ENCODE data around the gene PTGS1.
"Not testable (repeated sequence)": the region's sequence is repeated elsewhere in the genome, so short reads cannot be mapped to it uniquely, and the experiment has no call there.

The PTGS1 gene

DNA sequence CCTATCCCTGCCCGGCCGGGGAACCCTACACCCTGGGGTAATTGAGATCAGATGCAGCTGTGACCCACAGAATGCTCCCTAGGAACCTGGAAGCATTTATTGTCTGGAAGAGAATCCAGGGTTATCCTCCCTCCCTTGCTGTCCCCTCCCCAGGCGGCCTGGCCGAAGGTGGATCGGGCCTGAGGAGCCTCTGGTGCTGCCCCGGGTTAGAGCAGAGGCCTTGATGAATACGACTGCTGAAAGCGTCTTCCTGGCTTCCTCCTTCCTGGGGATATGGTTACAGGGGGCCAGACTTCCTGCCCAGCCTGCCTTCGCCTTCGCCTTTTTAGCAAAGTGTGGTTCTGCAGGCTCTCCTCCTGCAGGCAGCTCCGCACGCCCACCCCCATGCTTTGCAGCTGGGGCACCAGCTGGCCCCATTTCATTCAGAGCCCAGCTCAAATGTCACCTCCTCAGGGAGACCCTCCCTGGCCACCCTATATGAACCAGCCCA is 22.5 kb upstream of the PTGS1 start:
- Histone ChIP-seq H3K27me3 (ENCODE audit: control insufficient read depth, insufficient read depth, low read length) (no peaks in the 10 kb centered on the region), H3K9ac (ENCODE audit: low read depth, low read length) (no peak overlapping the region), H3K9me3 (replicated peaks; ENCODE audit: low read length) (no peaks in the 10 kb centered on the region), H3K4me2 (ENCODE audit: low read length) (no peak overlapping the region), H3K4me1 (ENCODE audit: control insufficient read depth, insufficient read depth, low read length) (peaks cover 12% of the 10 kb centered on the region), H3K4me3 (ENCODE audit: low read length) (no peak overlapping the region), H3K36me3 (ENCODE audit: insufficient read depth, low read length) (no peaks in the 10 kb centered on the region)

DNA sequence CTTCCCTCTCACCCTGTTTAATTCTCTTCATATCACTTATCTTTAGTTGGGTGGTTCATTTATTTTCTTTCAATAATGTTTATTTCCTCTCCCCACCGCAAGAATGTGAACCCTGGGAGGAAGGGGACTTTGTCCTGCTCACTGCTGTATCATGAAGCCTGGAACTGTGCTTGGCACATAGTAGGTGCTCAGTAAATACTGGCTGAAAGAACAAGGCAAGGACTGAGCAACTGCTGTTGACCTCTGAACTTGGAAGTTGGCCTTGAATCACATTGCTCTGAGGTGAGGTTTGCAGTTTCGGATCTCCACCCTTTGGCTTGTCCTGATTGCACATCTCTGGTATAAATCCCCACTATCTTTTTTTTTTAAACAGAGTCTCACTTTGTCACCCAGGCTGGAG is 22.0 kb upstream of the PTGS1 start:
- Histone ChIP-seq H3K9me3 (replicated peaks; ENCODE audit: low read length) (no peaks in the 10 kb centered on the region), H3K9ac (ENCODE audit: low read depth, low read length) (no peak overlapping the region), H3K4me1 (ENCODE audit: control insufficient read depth, insufficient read depth, low read length) (peaks cover 12% of the 10 kb centered on the region), H3K4me3 (ENCODE audit: low read length) (no peak overlapping the region), H3K36me3 (ENCODE audit: insufficient read depth, low read length) (no peaks in the 10 kb centered on the region), H3K27me3 (ENCODE audit: control insufficient read depth, insufficient read depth, low read length) (no peaks in the 10 kb centered on the region), H3K4me2 (ENCODE audit: low read length) (no peak overlapping the region)

- Histone ChIP-seq H3K4me3 (ENCODE audit: low read length) (no peak overlapping the region), H3K36me3 (ENCODE audit: insufficient read depth, low read length) (no peaks in the 10 kb centered on the region), H3K4me1 (ENCODE audit: control insufficient read depth, insufficient read depth, low read length) (peaks cover 12% of the 10 kb centered on the region), H3K4me2 (ENCODE audit: low read length) (no peak overlapping the region), H3K9me3 (replicated peaks; ENCODE audit: low read length) (no peaks in the 10 kb centered on the region), H3K9ac (ENCODE audit: low read depth, low read length) (no peak overlapping the region), H3K27me3 (ENCODE audit: control insufficient read depth, insufficient read depth, low read length) (no peaks in the 10 kb centered on the region)
Measured at GRCh38 chr9:122349201-122349600, 21.6 kb upstream of the PTGS1 start.

DNA sequence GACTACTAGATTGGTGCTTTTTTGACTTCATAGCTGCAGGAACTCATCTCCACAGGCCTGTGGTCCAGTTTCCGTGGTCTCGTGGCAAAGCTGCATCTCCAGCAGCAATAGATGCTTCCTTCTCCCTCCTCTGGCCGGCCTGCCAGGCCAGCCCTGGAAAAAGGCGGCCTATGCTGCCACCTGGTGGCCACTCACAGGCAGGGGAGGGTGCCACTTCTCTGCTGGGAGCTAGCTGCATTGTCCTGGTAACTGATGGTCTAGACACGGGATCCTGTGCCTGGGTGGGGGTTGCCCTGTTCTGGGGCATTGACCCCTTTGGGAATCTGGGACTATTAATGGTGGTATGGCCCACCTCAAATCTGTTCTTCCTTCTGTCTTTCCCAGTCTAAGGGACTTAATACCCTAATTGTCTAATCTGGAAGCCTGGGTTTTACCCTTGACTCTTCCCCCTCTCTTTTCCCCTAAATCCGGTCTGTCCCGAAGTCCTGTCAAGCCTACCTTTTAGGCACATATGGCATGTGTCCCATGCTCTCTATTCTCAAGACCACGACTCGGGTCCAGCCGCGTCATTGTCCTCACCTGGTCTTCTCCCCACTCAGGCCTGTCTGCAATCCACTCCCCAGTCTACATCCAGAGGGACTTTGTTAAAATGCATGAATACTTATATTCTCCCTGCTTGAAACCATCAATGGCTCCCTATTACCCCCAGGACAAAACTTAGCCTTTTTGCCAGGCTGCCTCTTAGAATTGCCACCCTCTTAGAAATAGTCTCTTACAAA is 20.1 kb upstream of the PTGS1 start:
- no peaks in the 10 kb centered on the region for H3K27me3 ChIP-seq (ENCODE audit: control insufficient read depth, insufficient read depth, low read length)

DNA sequence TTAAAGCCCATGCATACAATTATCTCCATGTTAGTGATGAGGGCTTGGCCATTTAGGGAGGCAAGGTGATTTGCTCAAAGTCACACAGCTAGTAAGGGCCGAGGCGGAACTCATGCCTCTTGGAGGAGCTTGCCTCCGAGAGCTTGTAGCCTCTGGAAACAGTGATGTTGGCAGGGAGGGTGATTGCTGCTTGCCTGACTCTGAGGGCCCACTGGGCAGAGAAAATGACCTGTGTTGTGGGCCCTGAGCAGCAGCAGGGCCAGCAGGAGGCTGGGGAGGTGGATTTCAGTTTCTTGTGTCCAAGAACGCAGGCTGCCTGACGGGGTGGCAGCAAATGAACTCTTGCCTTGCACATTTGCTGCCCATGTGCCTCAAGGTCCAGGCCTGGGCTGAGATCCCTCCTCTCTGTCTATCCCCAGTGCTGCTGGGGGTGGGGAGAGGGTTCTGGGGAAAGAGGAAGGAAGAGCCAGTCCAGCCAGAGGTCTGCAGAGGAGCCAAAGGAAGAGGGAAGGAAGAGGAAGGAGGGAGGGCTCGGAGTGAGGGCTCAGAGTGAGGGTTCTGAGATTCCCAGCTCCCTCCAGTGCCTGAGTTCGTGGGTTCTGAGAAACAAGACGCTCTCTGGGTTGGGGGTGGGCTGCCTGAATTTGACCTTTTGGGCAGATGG is 16.2 kb upstream of the PTGS1 start:
- Histone ChIP-seq H3K27me3 (ENCODE audit: control insufficient read depth, insufficient read depth, low read length) (no peaks in the 10 kb centered on the region), H3K9me3 (replicated peaks; ENCODE audit: low read length) (no peaks in the 10 kb centered on the region), H3K4me1 (ENCODE audit: control insufficient read depth, insufficient read depth, low read length) (peaks cover 2% of the 10 kb centered on the region), H3K36me3 (ENCODE audit: insufficient read depth, low read length) (no peaks in the 10 kb centered on the region), H3K9ac (ENCODE audit: low read depth, low read length) (no peak overlapping the region), H3K4me3 (ENCODE audit: low read length) (no peak overlapping the region), H3K4me2 (ENCODE audit: low read length) (no peak overlapping the region)

More for the DNA sequence above, 20.1 kb upstream of the PTGS1 start:
- Histone ChIP-seq H3K36me3 (ENCODE audit: insufficient read depth, low read length) (no peaks in the 10 kb centered on the region), H3K4me3 (ENCODE audit: low read length) (no peak overlapping the region), H3K4me2 (ENCODE audit: low read length) (no peak overlapping the region), H3K9ac (ENCODE audit: low read depth, low read length) (no peak overlapping the region), H3K4me1 (ENCODE audit: control insufficient read depth, insufficient read depth, low read length) (peaks cover 12% of the 10 kb centered on the region), H3K9me3 (replicated peaks; ENCODE audit: low read length) (no peaks in the 10 kb centered on the region)

GRCh38 chr9:122355336-122355875 is 15.4 kb upstream of the PTGS1 start:
- no peak overlapping the region for H3K4me3 ChIP-seq (ENCODE audit: low read length)
- no peak overlapping the region for H3K4me2 ChIP-seq (ENCODE audit: low read length)
- no peaks in the 10 kb centered on the region for H3K36me3 ChIP-seq (ENCODE audit: insufficient read depth, low read length)
- no peaks in the 10 kb centered on the region for H3K27me3 ChIP-seq (ENCODE audit: control insufficient read depth, insufficient read depth, low read length)
- H3K9ac ChIP-seq (ENCODE audit: low read depth, low read length), result no peak overlapping the region
- H3K4me1 ChIP-seq (ENCODE audit: control insufficient read depth, insufficient read depth, low read length), result peaks cover 9% of the 10 kb centered on the region
- no peaks in the 10 kb centered on the region for H3K9me3 ChIP-seq (replicated peaks; ENCODE audit: low read length)

- H3K4me3 ChIP-seq (ENCODE audit: low read length), result no peak overlapping the region
- H3K9me3 ChIP-seq (replicated peaks; ENCODE audit: low read length), result no peaks in the 10 kb centered on the region
- no peak overlapping the region for H3K4me2 ChIP-seq (ENCODE audit: low read length)
- no peaks in the 10 kb centered on the region for H3K36me3 ChIP-seq (ENCODE audit: insufficient read depth, low read length)
- peaks cover 14% of the 10 kb centered on the region for H3K4me1 ChIP-seq (ENCODE audit: control insufficient read depth, insufficient read depth, low read length)
- no peaks in the 10 kb centered on the region for H3K27me3 ChIP-seq (ENCODE audit: control insufficient read depth, insufficient read depth, low read length)
- H3K9ac ChIP-seq (ENCODE audit: low read depth, low read length), result no peak overlapping the region
Measured at GRCh38 chr9:122356627-122357026, 14.2 kb upstream of the PTGS1 start.

DNA sequence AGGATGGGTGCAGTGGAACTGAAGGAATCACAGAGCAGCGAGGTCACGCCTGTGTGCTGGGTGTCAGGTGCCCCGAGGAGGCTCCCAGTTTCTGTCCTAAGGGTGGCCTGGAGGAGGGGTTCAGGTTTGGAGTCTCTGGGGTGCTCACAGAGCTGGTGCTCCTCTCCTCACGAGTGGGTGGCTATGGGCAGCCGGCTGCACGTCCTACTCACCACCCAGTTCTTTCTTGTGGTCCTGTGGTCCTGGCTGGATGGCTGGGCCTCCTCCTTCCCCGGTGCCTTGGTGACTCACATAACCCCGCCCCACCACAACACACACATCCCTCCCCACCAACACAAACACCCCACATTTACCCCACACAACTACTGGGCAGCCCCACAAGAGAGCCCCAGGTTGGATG is 9.9 kb upstream of the PTGS1 start:
- H3K9ac ChIP-seq (ENCODE audit: low read depth, low read length), result no peak overlapping the region
- no peaks in the 10 kb centered on the region for H3K9me3 ChIP-seq (replicated peaks; ENCODE audit: low read length)
- H3K4me2 ChIP-seq (ENCODE audit: low read length), result no peak overlapping the region
- no peaks in the 10 kb centered on the region for H3K36me3 ChIP-seq (ENCODE audit: insufficient read depth, low read length)
- H3K4me1 ChIP-seq (ENCODE audit: control insufficient read depth, insufficient read depth, low read length), result peaks cover 14% of the 10 kb centered on the region
- H3K27me3 ChIP-seq (ENCODE audit: control insufficient read depth, insufficient read depth, low read length), result no peaks in the 10 kb centered on the region
- no peak overlapping the region for H3K4me3 ChIP-seq (ENCODE audit: low read length)

GRCh38 chr9:122363131-122363530 is 7.7 kb upstream of the PTGS1 start:
- not testable (repeated sequence) for H3K27me3 ChIP-seq (ENCODE audit: control insufficient read depth, insufficient read depth, low read length); H3K9ac ChIP-seq (ENCODE audit: low read depth, low read length); H3K36me3 ChIP-seq (ENCODE audit: insufficient read depth, low read length); H3K4me3 ChIP-seq (ENCODE audit: low read length); H3K9me3 ChIP-seq (replicated peaks; ENCODE audit: low read length); H3K4me2 ChIP-seq (ENCODE audit: low read length)
- H3K4me1 ChIP-seq (ENCODE audit: control insufficient read depth, insufficient read depth, low read length), result peaks cover 14% of the 10 kb centered on the region

DNA sequence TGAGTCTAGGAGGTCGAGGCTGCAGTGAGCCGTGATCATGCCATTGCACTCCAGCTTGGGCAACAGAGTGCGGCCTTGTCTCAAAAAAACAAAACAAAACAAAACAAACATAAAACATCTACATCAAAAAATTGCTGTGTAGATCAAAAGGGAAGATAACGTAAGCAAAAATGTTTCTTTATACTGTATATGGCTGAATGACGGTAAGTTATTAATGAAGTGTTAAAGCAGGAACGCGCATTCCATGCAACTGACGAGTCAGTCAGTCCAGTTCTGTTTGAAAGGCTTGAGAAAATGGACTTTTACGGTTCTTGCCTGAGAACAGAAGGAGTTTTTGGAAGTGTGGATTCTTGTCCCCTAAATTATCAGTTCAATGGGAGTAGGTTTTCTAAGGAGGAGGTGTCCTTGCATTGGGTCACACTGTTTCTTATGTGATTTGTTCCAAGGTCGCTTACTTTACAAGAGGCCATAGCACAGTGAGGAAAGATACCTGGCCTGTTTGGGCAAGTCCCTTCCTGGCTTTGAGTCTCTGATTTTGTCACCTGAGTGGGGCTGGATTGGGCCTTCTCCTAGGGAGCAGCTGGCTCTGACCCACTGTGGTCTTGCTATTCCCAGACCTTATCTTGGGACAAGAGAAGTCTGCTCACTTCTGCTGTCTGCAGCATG is 6.6 kb upstream of the PTGS1 start:
- Histone ChIP-seq H3K36me3 (ENCODE audit: insufficient read depth, low read length) (no peaks in the 10 kb centered on the region), H3K4me3 (ENCODE audit: low read length) (no peak overlapping the region), H3K9ac (ENCODE audit: low read depth, low read length) (no peak overlapping the region), H3K9me3 (replicated peaks; ENCODE audit: low read length) (no peaks in the 10 kb centered on the region), H3K4me2 (ENCODE audit: low read length) (no peak overlapping the region), H3K4me1 (ENCODE audit: control insufficient read depth, insufficient read depth, low read length) (peaks cover 14% of the 10 kb centered on the region), H3K27me3 (ENCODE audit: control insufficient read depth, insufficient read depth, low read length) (no peaks in the 10 kb centered on the region)

- H3K36me3 ChIP-seq (ENCODE audit: insufficient read depth, low read length), result no peaks in the 10 kb centered on the region
- H3K9ac ChIP-seq (ENCODE audit: low read depth, low read length), result no peak overlapping the region
- peaks cover 12% of the 10 kb centered on the region for H3K4me1 ChIP-seq (ENCODE audit: control insufficient read depth, insufficient read depth, low read length)
- no peak overlapping the region for H3K4me2 ChIP-seq (ENCODE audit: low read length)
- H3K4me3 ChIP-seq (ENCODE audit: low read length), result no peak overlapping the region
- H3K9me3 ChIP-seq (replicated peaks; ENCODE audit: low read length), result no peaks in the 10 kb centered on the region
- H3K27me3 ChIP-seq (ENCODE audit: control insufficient read depth, insufficient read depth, low read length), result no peaks in the 10 kb centered on the region
Measured at GRCh38 chr9:122364783-122365150, 6.1 kb upstream of the PTGS1 start.

Data from skeletal muscle satellite cell (primary cell).